Measurements from ENCODE around the gene FAIM. TPM values are rescaled to one million over a fixed set of nuclear protein-coding genes. Genes with fewer than 3 reads are reported as not detected.

Gene FAIM
- total RNA-seq, 1 donor = 13.0 TPM

DNA sequence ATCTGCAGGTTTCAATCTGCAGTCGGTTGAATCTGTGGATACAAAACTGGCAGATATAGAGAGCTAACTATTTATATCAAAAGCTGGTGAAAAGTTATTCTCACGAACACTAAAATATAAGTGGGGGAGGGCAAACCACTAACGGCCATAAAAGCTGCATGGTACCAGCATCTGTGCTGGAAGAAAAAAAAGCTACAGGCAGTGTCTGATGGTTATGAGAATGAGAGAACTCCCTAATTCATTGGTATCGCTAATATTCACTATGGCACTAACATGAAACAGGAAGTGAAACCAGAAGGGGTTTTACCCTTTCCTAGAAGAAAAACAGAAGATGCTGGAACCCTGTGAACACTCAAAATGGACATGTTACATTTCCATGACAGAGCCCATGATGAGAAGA, 30.4 kb upstream of the FAIM start:
- Histone ChIP-seq H3K9me3 (ENCODE audit: low read depth, low read length) (no peaks in the 10 kb centered on the region), H3K79me2 (ENCODE audit: insufficient read depth, low read length) (peaks cover 14% of the 10 kb centered on the region), H2AFZ (ENCODE audit: low read length) (peak overlapping the region; percentile 10), H3K4me1 (ENCODE audit: insufficient read depth, low read length) (no peaks in the 10 kb centered on the region), H4K20me1 (ENCODE audit: insufficient read depth, low read length) (no peaks in the 10 kb centered on the region), H3K4me3 (ENCODE audit: insufficient read depth, low read length) (no peak overlapping the region), H3K36me3 (ENCODE audit: insufficient read depth, low read length) (no peaks in the 10 kb centered on the region), H3K4me2 (ENCODE audit: insufficient read depth, low read length) (peak overlapping the region; percentile 19), H3K27ac (ENCODE audit: low read depth, low read length) (no peak overlapping the region), H3K27me3 (ENCODE audit: insufficient read depth, low read length) (no peaks in the 10 kb centered on the region)
- DNase-seq (ENCODE audit: insufficient read length, low spot score, missing footprints) = no peak
- TF ChIP-seq, protein P1, sequence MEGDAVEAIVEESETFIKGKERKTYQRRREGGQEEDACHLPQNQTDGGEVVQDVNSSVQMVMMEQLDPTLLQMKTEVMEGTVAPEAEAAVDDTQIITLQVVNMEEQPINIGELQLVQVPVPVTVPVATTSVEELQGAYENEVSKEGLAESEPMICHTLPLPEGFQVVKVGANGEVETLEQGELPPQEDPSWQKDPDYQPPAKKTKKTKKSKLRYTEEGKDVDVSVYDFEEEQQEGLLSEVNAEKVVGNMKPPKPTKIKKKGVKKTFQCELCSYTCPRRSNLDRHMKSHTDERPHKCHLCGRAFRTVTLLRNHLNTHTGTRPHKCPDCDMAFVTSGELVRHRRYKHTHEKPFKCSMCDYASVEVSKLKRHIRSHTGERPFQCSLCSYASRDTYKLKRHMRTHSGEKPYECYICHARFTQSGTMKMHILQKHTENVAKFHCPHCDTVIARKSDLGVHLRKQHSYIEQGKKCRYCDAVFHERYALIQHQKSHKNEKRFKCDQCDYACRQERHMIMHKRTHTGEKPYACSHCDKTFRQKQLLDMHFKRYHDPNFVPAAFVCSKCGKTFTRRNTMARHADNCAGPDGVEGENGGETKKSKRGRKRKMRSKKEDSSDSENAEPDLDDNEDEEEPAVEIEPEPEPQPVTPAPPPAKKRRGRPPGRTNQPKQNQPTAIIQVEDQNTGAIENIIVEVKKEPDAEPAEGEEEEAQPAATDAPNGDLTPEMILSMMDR (IDR thresholded peaks at IDR 0.05; ENCODE audit: extremely low read depth, low read depth, low read length) = no peak

DNA sequence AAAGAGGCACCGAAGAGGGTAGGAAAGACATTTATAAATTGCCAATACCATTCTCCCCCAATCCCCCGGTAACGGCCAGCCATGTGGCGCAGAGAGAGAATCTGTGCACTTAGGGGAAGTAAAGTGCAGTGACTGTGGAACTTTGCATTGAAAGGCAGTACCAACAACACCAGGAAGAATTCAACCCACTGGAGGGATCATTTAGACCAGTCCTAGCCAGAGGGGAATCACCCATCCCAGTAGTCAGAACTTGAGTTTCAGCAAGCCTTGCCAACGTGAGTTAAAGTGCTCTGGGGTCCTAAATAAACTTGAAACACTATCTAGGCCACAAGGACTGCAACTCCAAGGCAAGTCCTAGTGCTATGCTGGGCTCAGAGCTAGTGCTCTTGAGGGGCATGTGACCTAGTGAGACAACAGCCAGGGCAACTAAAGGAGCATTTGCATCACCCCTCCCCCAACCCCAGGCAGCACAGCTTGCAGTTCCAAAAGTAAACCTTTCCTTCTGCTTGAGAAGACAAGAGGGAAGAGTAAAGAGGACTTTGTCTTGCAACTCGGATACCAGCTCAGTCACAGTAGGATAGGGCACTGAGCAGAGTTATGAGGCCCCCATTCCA, 29.5 kb upstream of the FAIM start:
- no peaks in the 10 kb centered on the region for H3K27me3 ChIP-seq (ENCODE audit: insufficient read depth, low read length)
- peaks cover 14% of the 10 kb centered on the region for H3K79me2 ChIP-seq (ENCODE audit: insufficient read depth, low read length)
- H3K4me2 ChIP-seq (ENCODE audit: insufficient read depth, low read length) = no peak overlapping the region
- H3K36me3 ChIP-seq (ENCODE audit: insufficient read depth, low read length) = no peaks in the 10 kb centered on the region
- H2AFZ ChIP-seq (ENCODE audit: low read length) = no peak overlapping the region
- no peak overlapping the region for H3K4me3 ChIP-seq (ENCODE audit: insufficient read depth, low read length)
- H3K9me3 ChIP-seq (ENCODE audit: low read depth, low read length) = no peaks in the 10 kb centered on the region
- TF ChIP-seq, protein P1 (IDR thresholded peaks at IDR 0.05; ENCODE audit: extremely low read depth, low read depth, low read length) = no peak
- no peak for DNase-seq (ENCODE audit: insufficient read length, low spot score, missing footprints)
- no peaks in the 10 kb centered on the region for H3K4me1 ChIP-seq (ENCODE audit: insufficient read depth, low read length)
- H4K20me1 ChIP-seq (ENCODE audit: insufficient read depth, low read length) = no peaks in the 10 kb centered on the region
- no peak overlapping the region for H3K27ac ChIP-seq (ENCODE audit: low read depth, low read length)

DNA sequence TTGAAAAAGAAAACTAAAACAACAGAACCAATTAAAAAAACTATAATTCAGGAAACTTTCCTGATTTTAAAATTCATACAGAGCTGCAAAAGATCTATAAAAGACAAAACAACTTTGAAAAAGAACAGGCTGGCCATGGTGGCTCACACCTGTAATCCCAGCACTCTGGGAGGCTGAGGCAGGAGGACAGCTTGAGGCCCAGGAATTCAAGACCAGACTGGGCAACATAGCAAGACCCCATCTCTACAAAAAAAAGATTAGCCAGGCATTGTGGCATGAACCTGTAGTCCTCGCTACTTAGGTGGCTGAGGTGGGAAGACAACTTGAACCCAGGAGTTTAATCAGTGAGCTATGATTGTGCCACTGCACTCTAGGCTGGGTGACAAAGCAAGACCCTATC, 21.2 kb upstream of the FAIM start:
- peaks cover 19% of the 10 kb centered on the region for H3K79me2 ChIP-seq (ENCODE audit: insufficient read depth, low read length)
- no peaks in the 10 kb centered on the region for H3K9me3 ChIP-seq (ENCODE audit: low read depth, low read length)
- H2AFZ ChIP-seq (ENCODE audit: low read length) = no peak overlapping the region
- peaks cover 16% of the 10 kb centered on the region for H3K36me3 ChIP-seq (ENCODE audit: insufficient read depth, low read length)
- no peaks in the 10 kb centered on the region for H3K4me1 ChIP-seq (ENCODE audit: insufficient read depth, low read length)
- H3K4me2 ChIP-seq (ENCODE audit: insufficient read depth, low read length) = no peak overlapping the region
- H3K4me3 ChIP-seq (ENCODE audit: insufficient read depth, low read length) = no peak overlapping the region
- H3K27ac ChIP-seq (ENCODE audit: low read depth, low read length) = no peak overlapping the region
- TF ChIP-seq, protein P1 (IDR thresholded peaks at IDR 0.05; ENCODE audit: extremely low read depth, low read depth, low read length) = no peak
- no peaks in the 10 kb centered on the region for H3K27me3 ChIP-seq (ENCODE audit: insufficient read depth, low read length)
- no peaks in the 10 kb centered on the region for H4K20me1 ChIP-seq (ENCODE audit: insufficient read depth, low read length)
- no peak for DNase-seq (ENCODE audit: insufficient read length, low spot score, missing footprints)

DNA sequence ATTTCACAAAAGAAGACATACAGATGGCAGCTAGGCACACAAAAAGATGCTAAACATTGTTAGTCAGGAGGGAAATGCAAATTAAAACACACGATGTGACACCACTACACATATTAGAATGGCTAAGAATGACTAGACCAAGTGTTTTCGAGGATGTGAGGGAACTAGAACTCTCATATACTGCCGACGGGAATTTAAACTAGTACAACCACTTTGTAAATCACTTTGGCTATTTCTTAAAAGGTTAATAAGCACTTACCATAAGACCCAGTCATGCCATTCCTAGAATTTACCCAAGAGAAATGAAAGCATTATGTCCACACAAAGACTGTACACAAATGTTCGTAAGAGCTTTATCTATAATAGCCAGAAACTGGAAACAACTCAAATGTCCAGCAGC, 20.1 kb upstream of the FAIM start:
- no peaks in the 10 kb centered on the region for H4K20me1 ChIP-seq (ENCODE audit: insufficient read depth, low read length)
- peaks cover 16% of the 10 kb centered on the region for H3K36me3 ChIP-seq (ENCODE audit: insufficient read depth, low read length)
- H3K27me3 ChIP-seq (ENCODE audit: insufficient read depth, low read length) = no peaks in the 10 kb centered on the region
- TF ChIP-seq, protein P1 (IDR thresholded peaks at IDR 0.05; ENCODE audit: extremely low read depth, low read depth, low read length) = no peak
- peaks cover 21% of the 10 kb centered on the region for H3K79me2 ChIP-seq (ENCODE audit: insufficient read depth, low read length)
- no peak overlapping the region for H3K27ac ChIP-seq (ENCODE audit: low read depth, low read length)
- H3K4me3 ChIP-seq (ENCODE audit: insufficient read depth, low read length) = no peak overlapping the region
- H2AFZ ChIP-seq (ENCODE audit: low read length) = no peak overlapping the region
- no peak overlapping the region for H3K4me2 ChIP-seq (ENCODE audit: insufficient read depth, low read length)
- no peaks in the 10 kb centered on the region for H3K9me3 ChIP-seq (ENCODE audit: low read depth, low read length)
- DNase-seq (ENCODE audit: insufficient read length, low spot score, missing footprints) = no peak
- peaks cover 5% of the 10 kb centered on the region for H3K4me1 ChIP-seq (ENCODE audit: insufficient read depth, low read length)
